PC-9 (cell line): ENCODE data around the gene FXYD4. TPM values are rescaled to one million over a fixed set of nuclear protein-coding genes. Genes with fewer than 3 reads are reported as not detected.

Source experiments
- Bru-seq: library from RNA; stranded (reverse); fragments of 400-500 nt; gene quantifications from one replicate; lab custom pipeline; 2021; lab: Mats Ljungman, UMichigan
- BruChase-seq, 2 experiments: library from RNA; stranded (reverse); fragments of 400-500 nt; gene quantifications; one replicate each; lab custom pipeline; 2021; lab: Mats Ljungman, UMichigan
- BruUV-seq: library from RNA; stranded (reverse); fragments of 400-500 nt; replicated peaks from 2 replicates; lab custom pipeline; 2021; lab: Mats Ljungman, UMichigan
- CTCF ChIA-PET: fragments of 300-600 bp; sonication (Branson Sonifier 250); formaldehyde crosslinking; loops from one replicate; lab custom pipeline; 2022; ENCODE audit warnings: antibody characterized with exemption; lab: Charles Lee
- POLR2A ChIA-PET: fragments of 300-600 bp; sonication (Branson Sonifier 250); formaldehyde crosslinking; loops from one replicate; lab custom pipeline; 2022; ENCODE audit warnings: antibody characterized with exemption; ENCODE audit not compliant: unreplicated experiment; lab: Charles Lee
- DNase-seq, 2 experiments: peaks; one replicate each; pipeline versions ENCODE4 v3.0.0 to v3.0.0-alpha.2; 2015 to 2022; ENCODE audit warnings: mixed read lengths in 1 of 2
- H2AFZ ChIP-seq: fragments of 200-600 bp; sonication (generic); 2 replicates; pipeline ENCODE4 v1.8.1; 2017; ENCODE audit warnings: antibody characterized with exemption
- H3F3A ChIP-seq: fragments of 200-600 bp; sonication (generic); 2 replicates; pipeline ENCODE4 v1.8.1; 2017; ENCODE audit warnings: antibody characterized with exemption, mild to moderate bottlenecking, low read depth; ENCODE audit not compliant: insufficient read depth
- H3K27ac ChIP-seq: fragments of 200-600 bp; sonication (generic); 2 replicates; pipeline ENCODE4 v1.6.1; 2016; ENCODE audit warnings: mixed run types
- H3K27me3 ChIP-seq: fragments of 200-600 bp; sonication (generic); 2 replicates; pipeline ENCODE4 v1.6.1; 2016; ENCODE audit warnings: low read depth, mixed run types; ENCODE audit not compliant: insufficient read depth
- H3K36me3 ChIP-seq: fragments of 200-600 bp; sonication (generic); 2 replicates; pipeline ENCODE4 v1.6.1; 2016; ENCODE audit warnings: low read depth, mixed run types
- H3K4me1 ChIP-seq: fragments of 200-600 bp; sonication (generic); replicated peaks from 2 replicates; pipeline ENCODE4 v1.6.1; 2016; ENCODE audit warnings: mixed run types; ENCODE audit not compliant: insufficient read depth
- H3K4me2 ChIP-seq: fragments of 200-600 bp; sonication (generic); 2 replicates; pipeline ENCODE4 v1.6.1; 2017; ENCODE audit warnings: mixed run types
- H3K4me3 ChIP-seq: fragments of 200-600 bp; sonication (generic); 2 replicates; pipeline ENCODE4 v1.6.1; 2016; ENCODE audit warnings: mixed run types
- H3K79me2 ChIP-seq: fragments of 200-600 bp; sonication (generic); 2 replicates; pipeline ENCODE4 v1.6.1; 2017; ENCODE audit warnings: low read depth, mixed run types
- H3K9me2 ChIP-seq: fragments of 200-600 bp; sonication (generic); 2 replicates; pipeline ENCODE4 v1.8.1; 2017; ENCODE audit warnings: mild to moderate bottlenecking; ENCODE audit not compliant: insufficient read depth
- H3K9me3 ChIP-seq: fragments of 200-600 bp; sonication (generic); 2 replicates; pipeline ENCODE4 v1.8.1; 2016; ENCODE audit warnings: low read depth; ENCODE audit not compliant: insufficient read depth
- H4K20me1 ChIP-seq: fragments of 200-600 bp; sonication (generic); 2 replicates; pipeline ENCODE4 v1.8.1; 2017; ENCODE audit not compliant: insufficient read depth
- EZH2 ChIP-seq: fragments of 200-600 bp; sonication (generic); IDR thresholded peaks from 2 replicates; pipeline ENCODE4 v1.8.0; 2017; ENCODE audit warnings: antibody characterized with exemption, low read depth
- intact Hi-C: fragments of 100-400 bp; cut with micrococcal nuclease; formaldehyde crosslinking; loops from one replicate; pipeline ENCODE4 v1.10.0; 2022; ENCODE audit not compliant: unreplicated experiment
- long read RNA-seq: library from polyadenylated mRNA; stranded (forward); transcript quantifications from one replicate; pipeline ENCODE4 v2.0.0, GENCODE V29; 2022
- total RNA-seq: library from RNA; stranded (reverse); gene quantifications from 2 replicates; pipeline ENCODE4 v1.2.3, GENCODE V29; 2021
- TF ChIP-seq, protein P1 (sequence below): fragments of 200-600 bp; sonication (generic); conservative IDR thresholded peaks from 2 replicates; pipeline ENCODE4 v1.6.1; 2017; ENCODE audit warnings: mixed run types, antibody characterized with exemption, mild to moderate bottlenecking, moderate library complexity

Gene FXYD4, protein sequence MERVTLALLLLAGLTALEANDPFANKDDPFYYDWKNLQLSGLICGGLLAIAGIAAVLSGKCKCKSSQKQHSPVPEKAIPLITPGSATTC
- not detected in 2 replicates for total RNA-seq
- Bru-seq, nascent RNA, result not detected
- percentile 14 among the genes with signal in this experiment for BruChase-seq, experiment 1, labeled RNA remaining after a 2-hour chase
- percentile 16 among the genes with signal in this experiment for BruChase-seq, experiment 2, labeled RNA remaining after a 6-hour chase
- long read RNA-seq, result 0 reads

DNA sequence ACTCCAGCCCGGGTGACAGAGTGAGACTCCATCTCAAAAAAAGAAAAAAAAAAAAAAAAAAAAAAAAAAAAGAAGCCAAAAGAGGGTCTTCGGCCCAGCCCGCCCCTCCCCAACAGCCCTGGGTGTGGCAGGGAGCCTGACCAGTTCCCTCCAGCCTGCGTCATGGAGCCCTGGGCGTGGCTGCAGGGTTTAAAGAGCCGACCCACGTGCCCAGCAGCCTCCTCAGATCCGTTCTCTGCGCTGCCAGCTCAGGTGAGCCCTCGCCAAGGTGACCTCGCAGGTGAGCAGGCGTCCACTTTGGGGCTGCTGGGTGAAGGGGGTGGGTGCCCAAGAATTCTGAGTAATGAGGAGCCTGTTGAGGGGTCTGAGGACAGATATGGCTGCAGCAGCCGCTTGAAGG, at the start of gene FXYD4:
FXYD4 (plus strand) TSS at position 219 of the 400 bp plus-strand sequence. CDS start 2,111 bp downstream, outside the sequence.
- TF ChIP-seq, protein P1, sequence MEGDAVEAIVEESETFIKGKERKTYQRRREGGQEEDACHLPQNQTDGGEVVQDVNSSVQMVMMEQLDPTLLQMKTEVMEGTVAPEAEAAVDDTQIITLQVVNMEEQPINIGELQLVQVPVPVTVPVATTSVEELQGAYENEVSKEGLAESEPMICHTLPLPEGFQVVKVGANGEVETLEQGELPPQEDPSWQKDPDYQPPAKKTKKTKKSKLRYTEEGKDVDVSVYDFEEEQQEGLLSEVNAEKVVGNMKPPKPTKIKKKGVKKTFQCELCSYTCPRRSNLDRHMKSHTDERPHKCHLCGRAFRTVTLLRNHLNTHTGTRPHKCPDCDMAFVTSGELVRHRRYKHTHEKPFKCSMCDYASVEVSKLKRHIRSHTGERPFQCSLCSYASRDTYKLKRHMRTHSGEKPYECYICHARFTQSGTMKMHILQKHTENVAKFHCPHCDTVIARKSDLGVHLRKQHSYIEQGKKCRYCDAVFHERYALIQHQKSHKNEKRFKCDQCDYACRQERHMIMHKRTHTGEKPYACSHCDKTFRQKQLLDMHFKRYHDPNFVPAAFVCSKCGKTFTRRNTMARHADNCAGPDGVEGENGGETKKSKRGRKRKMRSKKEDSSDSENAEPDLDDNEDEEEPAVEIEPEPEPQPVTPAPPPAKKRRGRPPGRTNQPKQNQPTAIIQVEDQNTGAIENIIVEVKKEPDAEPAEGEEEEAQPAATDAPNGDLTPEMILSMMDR, result no peak
- TF ChIP-seq EZH2, result no peak
- Histone ChIP-seq H3K27me3 (no peaks in the 10 kb centered on the region), H3K4me3 (no peak within 1 kb of the TSS), H3K4me2 (no peak within 1 kb of the TSS), H2AFZ (no peak within 1 kb of the TSS), H3K4me1 (peaks cover 8% of the 10 kb centered on the region), H3F3A (no peaks in the 10 kb centered on the region), H3K27ac (no peak within 1 kb of the TSS), H3K36me3 (no peaks in the 10 kb centered on the region), H3K79me2 (no peaks in the 10 kb centered on the region), H4K20me1 (no peaks in the 10 kb centered on the region), H3K9me2 (no peaks in the 10 kb centered on the region), H3K9me3 (no peaks in the 10 kb centered on the region)
- ChIA-PET CTCF (no interaction called here), POLR2A (no interaction called here)
- no peak for DNase-seq
- BruUV-seq, result no TSS peak
- intact Hi-C loops, result no loop called here

DNA sequence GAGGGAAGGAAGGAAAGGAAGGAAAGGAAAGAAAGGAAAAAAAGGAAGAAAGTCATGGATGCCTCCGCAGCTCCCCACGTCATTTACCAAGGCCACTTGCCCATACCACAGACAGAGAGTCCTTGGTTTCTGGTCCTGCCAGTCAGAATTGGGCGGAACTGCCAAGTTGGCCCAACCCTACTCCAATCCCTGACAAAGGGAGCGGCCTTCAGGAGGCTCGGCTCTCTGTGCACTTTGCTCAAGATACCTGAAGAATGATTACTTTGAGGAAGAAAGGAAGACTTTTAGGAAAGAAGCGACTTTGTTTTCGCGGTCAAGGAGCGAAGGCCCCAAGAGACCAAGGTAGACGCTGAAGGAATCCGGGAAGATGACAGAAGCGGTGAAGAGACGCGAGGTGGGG, 49.1 kb upstream of the FXYD4 start:
- no peaks in the 10 kb centered on the region for H3K79me2 ChIP-seq
- CTCF ChIA-PET, result no interaction called here
- H3K27me3 ChIP-seq, result peaks cover 11% of the 10 kb centered on the region; the same call in 1 of the 2 replicates
- intact Hi-C loops, result no loop called here
- no peaks in the 10 kb centered on the region for H4K20me1 ChIP-seq
- POLR2A ChIA-PET, result no interaction called here
- H3K4me3 ChIP-seq, result no peak overlapping the region; the same call in 1 of the 2 replicates
- no peak for TF ChIP-seq EZH2
- TF ChIP-seq, protein P1, result no peak
- H3F3A ChIP-seq, result no peaks in the 10 kb centered on the region
- H3K27ac ChIP-seq, result no peak overlapping the region
- H3K9me2 ChIP-seq, result no peaks in the 10 kb centered on the region
- no TSS peak for BruUV-seq
- no peaks in the 10 kb centered on the region for H3K9me3 ChIP-seq
- DNase-seq, result no peak
- no peak overlapping the region for H2AFZ ChIP-seq
- H3K36me3 ChIP-seq, result no peaks in the 10 kb centered on the region
- H3K4me1 ChIP-seq, result 0 out of 2 replicates have a peak, but pooled peaks cover 4% of the 10 kb centered on the region
- H3K4me2 ChIP-seq, result peak overlapping the region; percentile 33; the same call in 1 of the 2 replicates

DNA sequence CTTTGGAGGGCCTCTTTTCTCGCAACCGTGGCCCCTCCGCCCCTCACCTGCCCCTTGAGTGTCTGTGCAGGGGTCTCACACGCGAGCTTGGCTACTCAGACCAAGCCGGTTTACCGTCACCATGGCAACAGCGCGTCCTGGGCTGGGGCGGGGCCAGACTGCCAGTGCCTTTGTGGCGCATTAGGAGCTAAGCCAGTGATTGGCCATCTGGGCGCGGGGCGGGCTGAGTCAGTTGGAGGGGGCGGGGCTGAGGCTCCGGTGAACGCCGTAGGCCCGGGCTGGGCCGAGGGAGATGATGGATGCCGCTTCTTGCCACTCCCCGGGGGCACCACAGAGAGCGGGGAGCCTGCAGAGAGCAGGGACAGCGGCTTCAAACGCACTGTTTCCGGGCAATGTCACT, 48.7 kb upstream of the FXYD4 start:
- H3K4me2 ChIP-seq, result peak overlapping the region; percentile 33
- no peak for TF ChIP-seq EZH2
- TF ChIP-seq, protein P1, result no peak
- CTCF ChIA-PET, result interaction anchor here (0.5 kb wide), 1 partner anchor 120 kb away, joined by 5 read pairs; no protein-coding TSS in a partner anchor

More for the DNA sequence above, 48.7 kb upstream of the FXYD4 start:
- intact Hi-C loops, result no loop called here
- Histone ChIP-seq H3K4me1 (no peaks in the 10 kb centered on the region), H4K20me1 (no peaks in the 10 kb centered on the region), H3K36me3 (no peaks in the 10 kb centered on the region), H3K4me3 (no peak overlapping the region; the same call in 1 of the 2 replicates), H3K27me3 (peaks cover 15% of the 10 kb centered on the region; the same call in 1 of the 2 replicates), H3K9me3 (no peaks in the 10 kb centered on the region), H3K27ac (no peak overlapping the region), H2AFZ (no peak overlapping the region), H3K79me2 (no peaks in the 10 kb centered on the region), H3K9me2 (no peaks in the 10 kb centered on the region), H3F3A (no peaks in the 10 kb centered on the region)
- DNase-seq, result peak; percentile 44 to 90
- no TSS peak for BruUV-seq
- POLR2A ChIA-PET, result no interaction called here
